Left renal cortex interstitium (tissue), 4 donors: Measurements from ENCODE around the gene NIPBL. TPM values are rescaled to one million over a fixed set of nuclear protein-coding genes. Genes with fewer than 3 reads are reported as not detected.
"Not testable (repeated sequence)": the region's sequence is repeated elsewhere in the genome, so short reads cannot be mapped to it uniquely, and the experiment has no call there.

Source experiments
- DNase-seq, 4 donors: peaks; one replicate each; pipeline ENCODE4 v3.0.0-alpha.2; 2013; ENCODE audit warnings: low read depth in 4 of 4, low spot score in 2 of 4, missing footprints in 1 of 4
- polyA plus RNA-seq, 4 donors: library from polyadenylated mRNA; unstranded; fragments of 120-200 nt; gene quantifications; one replicate each; pipeline ENCODE4 v1.2.1, GENCODE V29; 2013; ENCODE audit not compliant: insufficient read length in 4 of 4

NIPBL gene
- polyA plus RNA-seq, 4 donors: 54.6 to 77.9 (median 68.4) TPM

- DNase-seq: no peak
Observed at GRCh38 chr5:37077146-37077545, 200.6 kb downstream of the NIPBL start.

- no peak for DNase-seq
Observed at GRCh38 chr5:37080697-37081096, 204.1 kb downstream of the NIPBL start.

- DNase-seq: not testable (repeated sequence)
Observed at GRCh38 chr5:37082977-37083376, 206.4 kb downstream of the NIPBL start.

- DNase-seq: not testable (repeated sequence)
Observed at GRCh38 chr5:37086026-37086425, 209.5 kb downstream of the NIPBL start.

GRCh38 chr5:37086466-37087173 lies 210.1 kb downstream of the NIPBL start:
- no peak for DNase-seq

- no peak for DNase-seq
Observed at GRCh38 chr5:37088009-37088408, 211.4 kb downstream of the NIPBL start.

- DNase-seq: no peak
Observed at GRCh38 chr5:37090123-37090726, 213.7 kb downstream of the NIPBL start.

GRCh38 chr5:37090781-37091180 lies 214.2 kb downstream of the NIPBL start:
- no peak for DNase-seq

- DNase-seq: not testable (repeated sequence)
Observed at GRCh38 chr5:37093795-37094194, 217.2 kb downstream of the NIPBL start.

GRCh38 chr5:37099267-37099666 lies 222.7 kb downstream of the NIPBL start:
- not testable (repeated sequence) for DNase-seq

- no peak for DNase-seq
Observed at GRCh38 chr5:37103302-37103701, 226.7 kb downstream of the NIPBL start.

GRCh38 chr5:37109338-37109737 lies 232.8 kb downstream of the NIPBL start:
- no peak for DNase-seq

- no peak for DNase-seq
Observed at GRCh38 chr5:37110135-37110534, 233.6 kb downstream of the NIPBL start.

- DNase-seq: no peak
Observed at GRCh38 chr5:37111426-37112382, 235.1 kb downstream of the NIPBL start.

GRCh38 chr5:37112383-37112991 lies 235.9 kb downstream of the NIPBL start:
- DNase-seq: no peak
